Prostate gland (tissue), 2 donors: Measurements from ENCODE around the gene PCDH9.

ENCODE experiments used
- POLR2AphosphoS5 ChIP-seq: sonication (generic); formaldehyde crosslinking; IDR thresholded peaks from one replicate; pipeline ENCODE4 v1.6.1; 2017; ENCODE audit warnings: antibody characterized with exemption
- TF ChIP-seq, protein P1 (sequence below), 4 experiments: fragments of 200-600 bp in 2 of 4; fragments of 450-650 bp in 2 of 4; sonication (generic) in 2 of 4; IDR thresholded peaks; 1 replicate in 3 of 4; 2 replicates in 1 of 4; pipeline ENCODE4 v1.5.1; 2016 to 2019; ENCODE audit warnings: antibody characterized with exemption in 4 of 4, mild to moderate bottlenecking in 2 of 4, moderate library complexity in 2 of 4

DNA sequence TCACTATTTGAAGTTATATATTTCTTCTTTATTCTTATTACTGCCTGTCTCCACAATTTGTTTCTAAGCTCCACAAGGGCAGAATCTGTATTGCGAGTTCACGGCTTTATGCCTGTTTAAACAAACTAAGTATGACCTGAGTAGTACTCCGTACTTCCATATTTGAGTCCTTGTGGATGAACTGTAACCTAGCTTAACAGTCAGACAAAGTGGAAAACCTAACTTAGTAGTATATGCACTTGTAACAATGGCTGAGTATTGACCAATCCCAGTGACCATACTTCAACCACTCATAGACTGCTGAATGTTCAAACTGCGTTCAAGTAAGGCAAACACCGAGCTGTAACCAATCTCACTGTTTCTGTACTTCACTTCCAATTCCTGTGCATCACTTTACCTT is 292.7 kb downstream of the PCDH9 start:
- TF ChIP-seq POLR2AphosphoS5 = no peak
- TF ChIP-seq, protein P1, sequence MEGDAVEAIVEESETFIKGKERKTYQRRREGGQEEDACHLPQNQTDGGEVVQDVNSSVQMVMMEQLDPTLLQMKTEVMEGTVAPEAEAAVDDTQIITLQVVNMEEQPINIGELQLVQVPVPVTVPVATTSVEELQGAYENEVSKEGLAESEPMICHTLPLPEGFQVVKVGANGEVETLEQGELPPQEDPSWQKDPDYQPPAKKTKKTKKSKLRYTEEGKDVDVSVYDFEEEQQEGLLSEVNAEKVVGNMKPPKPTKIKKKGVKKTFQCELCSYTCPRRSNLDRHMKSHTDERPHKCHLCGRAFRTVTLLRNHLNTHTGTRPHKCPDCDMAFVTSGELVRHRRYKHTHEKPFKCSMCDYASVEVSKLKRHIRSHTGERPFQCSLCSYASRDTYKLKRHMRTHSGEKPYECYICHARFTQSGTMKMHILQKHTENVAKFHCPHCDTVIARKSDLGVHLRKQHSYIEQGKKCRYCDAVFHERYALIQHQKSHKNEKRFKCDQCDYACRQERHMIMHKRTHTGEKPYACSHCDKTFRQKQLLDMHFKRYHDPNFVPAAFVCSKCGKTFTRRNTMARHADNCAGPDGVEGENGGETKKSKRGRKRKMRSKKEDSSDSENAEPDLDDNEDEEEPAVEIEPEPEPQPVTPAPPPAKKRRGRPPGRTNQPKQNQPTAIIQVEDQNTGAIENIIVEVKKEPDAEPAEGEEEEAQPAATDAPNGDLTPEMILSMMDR (IDR thresholded peaks at IDR 0.05) = no peak
